Embryonic facial prominence (tissue), 1 donor: ENCODE data around the gene TGDS.
A peak's percentile ranks its signal among the peaks of the same experiment; 100 is the strongest.
"Not testable (repeated sequence)": the region's sequence is repeated elsewhere in the genome, so short reads cannot be mapped to it uniquely, and the experiment has no call there.

ENCODE experiments used
- DNase-seq: peaks from one replicate; pipeline ENCODE4 v3.0.0-alpha.2; 2016; ENCODE audit errors: extremely low spot score

TGDS gene, protein sequence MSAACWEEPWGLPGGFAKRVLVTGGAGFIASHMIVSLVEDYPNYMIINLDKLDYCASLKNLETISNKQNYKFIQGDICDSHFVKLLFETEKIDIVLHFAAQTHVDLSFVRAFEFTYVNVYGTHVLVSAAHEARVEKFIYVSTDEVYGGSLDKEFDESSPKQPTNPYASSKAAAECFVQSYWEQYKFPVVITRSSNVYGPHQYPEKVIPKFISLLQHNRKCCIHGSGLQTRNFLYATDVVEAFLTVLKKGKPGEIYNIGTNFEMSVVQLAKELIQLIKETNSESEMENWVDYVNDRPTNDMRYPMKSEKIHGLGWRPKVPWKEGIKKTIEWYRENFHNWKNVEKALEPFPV

DNA sequence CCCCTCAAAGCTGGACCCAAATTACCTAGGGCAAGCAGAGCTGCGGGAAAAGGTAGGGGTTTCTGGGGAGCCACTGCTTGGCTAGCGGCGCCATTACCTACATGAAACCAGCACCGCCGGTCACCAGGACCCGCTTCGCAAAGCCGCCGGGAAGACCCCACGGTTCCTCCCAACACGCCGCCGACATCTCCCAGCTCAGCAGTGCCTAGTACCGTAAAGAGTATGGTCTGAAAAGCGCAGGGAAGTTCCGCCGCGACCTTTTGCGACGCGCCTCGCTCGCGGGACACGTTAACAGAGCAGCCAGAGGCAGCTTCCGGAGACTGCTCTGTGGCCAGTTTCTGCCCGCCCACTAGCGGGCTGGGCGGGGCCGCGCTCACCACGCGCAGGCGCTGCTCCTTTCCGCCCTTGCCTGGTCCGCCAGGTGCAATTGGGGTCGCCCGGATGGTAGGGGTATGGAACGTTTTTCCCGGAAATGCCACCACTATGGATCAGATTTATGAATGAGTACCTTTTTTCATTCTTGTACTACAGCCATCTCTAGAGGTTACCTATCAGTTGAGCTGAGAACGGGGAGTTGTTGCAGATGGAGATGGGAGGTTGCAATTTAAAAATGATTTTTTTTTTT, at the start of gene TGDS:
Gene TGDS, minus strand, starts transcription at position 203 of the 625 bp plus-strand sequence. Its CDS starts 16 bp downstream, at position 187.
- DNase-seq = peak; percentile 76

DNA sequence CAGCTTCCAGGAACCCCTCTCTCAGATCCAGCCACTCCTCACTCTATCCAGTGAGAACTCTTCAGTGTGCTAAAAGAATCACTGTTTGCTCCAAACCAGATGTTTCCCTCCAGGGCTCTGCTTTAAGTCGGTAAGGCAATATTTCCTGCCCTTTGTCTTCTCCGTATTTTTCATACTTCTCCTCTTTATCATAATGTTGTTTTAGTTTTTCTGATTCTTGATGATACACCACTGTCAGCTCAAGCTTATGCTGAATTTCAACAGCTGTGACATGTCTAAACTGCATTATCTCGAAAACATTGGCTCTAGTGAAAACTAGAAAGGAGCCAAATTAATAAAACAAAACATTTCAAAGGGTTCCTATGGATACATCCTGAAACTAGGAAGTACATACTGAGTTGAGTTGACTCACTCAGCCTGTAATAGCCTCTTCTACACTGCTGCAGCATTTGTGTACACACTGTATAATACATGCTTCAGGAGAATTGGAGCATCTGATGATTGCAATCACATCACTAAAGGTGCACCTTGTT, 45.5 kb upstream of the TGDS start:
- DNase-seq = peak; percentile 60

DNA sequence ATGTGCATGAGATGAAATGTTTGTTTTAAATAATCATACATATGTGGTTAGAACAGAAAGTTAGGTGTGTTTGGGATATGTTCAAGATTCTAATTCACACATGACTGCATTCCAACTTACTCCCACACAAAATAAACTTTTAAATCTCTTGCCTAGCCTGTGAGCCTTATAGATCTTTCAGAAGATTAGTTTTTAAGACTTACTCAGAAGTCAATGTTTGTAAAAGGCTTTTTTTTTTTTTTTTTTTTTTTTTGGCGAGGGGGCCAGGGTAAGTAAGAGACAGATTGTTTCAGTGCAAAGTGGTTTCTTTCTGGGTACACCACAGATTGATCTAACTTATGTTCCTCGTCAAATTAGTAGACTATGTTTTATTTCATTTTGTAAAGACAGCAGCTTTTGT, 44.8 kb upstream of the TGDS start:
- DNase-seq = no peak

DNA sequence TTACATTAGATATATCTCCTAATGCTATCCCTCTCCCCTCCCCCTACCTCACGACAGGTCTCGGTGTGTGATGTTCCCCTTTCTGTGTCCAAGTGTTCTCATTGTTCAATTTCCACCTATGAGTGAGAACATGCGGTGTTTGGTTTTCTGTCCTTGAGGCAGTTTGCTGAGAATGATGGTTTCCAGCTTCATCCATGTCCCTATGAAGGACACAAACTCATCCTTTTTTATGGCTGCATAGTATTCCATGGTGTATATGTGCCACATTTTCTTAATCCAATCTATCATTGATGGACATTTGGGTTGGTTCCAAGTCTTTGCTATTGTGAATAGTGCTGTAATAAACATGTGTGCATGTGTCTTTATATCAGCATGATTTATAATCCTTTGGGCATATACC, 41.7 kb upstream of the TGDS start:
- not testable (repeated sequence) for DNase-seq

DNA sequence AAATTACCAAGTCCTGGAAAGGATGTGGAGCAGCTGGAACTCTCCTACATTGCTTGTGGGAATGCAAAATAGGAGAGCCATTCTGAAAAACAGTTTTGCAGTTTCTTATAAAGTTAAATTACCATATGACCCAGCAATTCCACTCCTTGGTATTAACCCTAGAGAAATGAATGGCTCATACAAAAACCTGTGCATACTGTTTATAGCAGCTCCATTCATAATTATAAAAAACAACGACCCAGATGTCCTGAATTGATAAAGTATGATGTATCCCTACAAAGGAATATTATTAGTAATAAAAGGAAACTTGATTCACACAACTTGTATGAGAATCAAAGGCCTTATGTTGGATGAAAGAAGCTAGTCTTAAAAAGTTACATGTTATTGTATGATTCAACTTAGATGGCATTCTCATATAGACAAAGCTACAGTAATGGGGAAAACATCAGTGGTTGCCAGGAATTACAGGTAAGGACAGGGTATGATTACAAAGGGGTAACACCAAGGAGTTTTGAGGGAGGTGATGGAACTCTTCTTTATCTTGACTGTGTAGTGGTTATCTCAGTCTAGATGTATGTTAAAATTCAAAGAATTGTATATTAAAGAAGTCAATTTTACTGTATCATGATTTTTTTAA, 41.1 kb upstream of the TGDS start:
- DNase-seq = no peak

DNA sequence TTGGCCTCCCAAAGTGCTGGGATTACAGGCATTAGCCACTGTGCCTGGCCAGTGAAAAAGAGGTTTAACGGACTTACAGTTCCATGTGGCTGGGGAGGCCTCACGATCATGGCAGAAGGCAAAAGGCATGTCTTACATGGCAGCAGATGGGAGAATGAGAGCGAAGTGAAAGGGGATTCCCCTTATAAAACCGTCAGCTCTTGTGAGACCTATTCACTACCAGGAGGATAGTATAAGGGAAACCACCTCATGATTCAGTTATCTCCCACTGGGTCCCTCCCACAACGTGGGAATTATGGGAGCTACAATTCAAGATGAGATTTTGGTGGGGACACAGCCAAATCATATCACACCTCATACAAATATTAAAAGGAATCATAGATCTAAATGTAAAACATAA, 40.1 kb upstream of the TGDS start:
- DNase-seq = not testable (repeated sequence)

DNA sequence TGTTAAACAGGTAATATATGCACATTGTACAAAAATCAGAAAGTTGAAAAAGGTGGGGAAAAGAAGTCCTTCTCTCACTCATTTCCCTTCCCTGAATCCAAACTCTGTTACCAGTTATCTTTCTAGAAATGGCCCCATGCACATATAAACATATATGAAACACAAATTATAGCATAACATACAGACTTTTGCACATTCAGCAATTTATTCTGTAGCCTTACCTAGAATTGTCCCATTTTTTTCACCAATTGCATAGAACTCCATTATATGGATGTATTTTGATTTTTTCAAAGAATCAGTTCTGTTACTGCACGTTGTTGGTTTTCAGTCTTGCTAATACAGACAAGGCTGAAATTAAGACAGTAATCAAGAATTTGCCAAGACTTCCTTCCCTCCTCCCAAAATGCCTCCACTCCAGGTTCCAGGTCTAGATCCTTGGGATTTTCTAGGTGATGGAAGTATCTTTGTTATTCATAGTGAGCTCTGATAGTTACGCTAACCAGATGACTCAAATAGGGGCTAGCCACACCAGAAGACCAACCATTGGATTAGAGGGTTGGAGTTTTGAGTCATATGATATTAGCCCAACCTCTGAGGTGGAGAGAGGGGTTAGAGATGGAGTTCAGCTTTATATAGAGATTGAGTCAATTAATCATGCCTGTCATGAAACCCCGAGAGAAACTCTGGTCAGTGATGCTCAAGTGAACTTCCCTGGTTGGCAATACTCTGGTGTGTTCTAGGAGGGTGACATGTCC, 36.5 kb upstream of the TGDS start:
- no peak for DNase-seq

DNA sequence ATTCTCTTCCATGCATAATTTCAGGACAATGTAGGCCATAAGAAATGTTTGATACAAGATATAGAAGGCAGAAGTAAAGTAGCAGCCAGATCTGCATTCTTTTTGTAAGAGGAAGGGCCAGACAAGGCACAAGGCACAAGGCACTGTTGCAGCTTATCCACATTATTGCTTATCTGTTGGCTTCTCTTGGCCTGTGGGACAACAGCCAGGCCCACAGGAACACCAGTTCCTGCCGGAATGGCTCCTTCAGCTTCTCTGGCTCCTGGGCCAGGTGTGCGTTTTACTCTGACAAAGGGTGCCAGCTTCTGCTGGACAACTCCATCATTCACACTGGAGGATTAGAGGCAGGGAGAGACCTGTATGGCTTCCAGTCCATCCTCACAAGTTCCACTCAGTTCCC, 34.9 kb upstream of the TGDS start:
- DNase-seq = no peak

DNA sequence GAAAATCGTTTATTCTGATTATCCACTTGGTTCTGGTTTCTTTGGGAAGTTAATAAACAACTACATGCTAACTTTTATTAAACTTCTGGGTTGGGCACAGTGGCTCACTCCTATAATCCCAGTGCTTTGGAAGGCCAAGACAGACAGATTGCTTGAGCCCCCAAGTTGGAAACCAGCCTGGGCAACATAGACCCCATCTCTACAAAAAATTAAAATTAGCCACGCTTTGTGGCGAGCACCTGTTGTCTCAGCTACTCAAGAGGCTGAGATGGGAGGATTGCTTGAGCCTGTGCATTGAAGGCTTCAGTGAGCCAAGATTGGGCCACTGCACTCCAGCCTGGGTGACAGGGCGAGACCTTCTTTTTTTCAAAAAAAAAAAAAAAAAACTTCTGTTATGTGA, 27.4 kb upstream of the TGDS start:
- DNase-seq = no peak

DNA sequence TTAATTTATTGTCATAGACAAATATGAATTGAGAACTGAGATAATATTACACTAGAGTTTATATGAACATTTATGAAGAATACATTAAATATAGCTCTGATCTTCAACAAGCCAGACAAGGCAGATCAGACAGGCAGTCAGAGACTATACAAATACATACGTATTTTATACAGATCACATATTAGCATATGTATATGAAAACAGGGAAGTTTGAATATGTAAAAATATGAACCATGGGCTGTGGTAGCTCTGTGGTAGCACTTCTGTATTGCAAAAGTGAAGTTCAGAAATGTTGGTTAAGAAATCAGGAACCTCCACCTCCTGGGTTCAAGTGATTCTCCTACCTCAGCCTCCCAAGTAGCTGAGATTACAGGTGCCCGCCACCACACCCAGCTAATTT, 26.4 kb upstream of the TGDS start:
- no peak for DNase-seq

DNA sequence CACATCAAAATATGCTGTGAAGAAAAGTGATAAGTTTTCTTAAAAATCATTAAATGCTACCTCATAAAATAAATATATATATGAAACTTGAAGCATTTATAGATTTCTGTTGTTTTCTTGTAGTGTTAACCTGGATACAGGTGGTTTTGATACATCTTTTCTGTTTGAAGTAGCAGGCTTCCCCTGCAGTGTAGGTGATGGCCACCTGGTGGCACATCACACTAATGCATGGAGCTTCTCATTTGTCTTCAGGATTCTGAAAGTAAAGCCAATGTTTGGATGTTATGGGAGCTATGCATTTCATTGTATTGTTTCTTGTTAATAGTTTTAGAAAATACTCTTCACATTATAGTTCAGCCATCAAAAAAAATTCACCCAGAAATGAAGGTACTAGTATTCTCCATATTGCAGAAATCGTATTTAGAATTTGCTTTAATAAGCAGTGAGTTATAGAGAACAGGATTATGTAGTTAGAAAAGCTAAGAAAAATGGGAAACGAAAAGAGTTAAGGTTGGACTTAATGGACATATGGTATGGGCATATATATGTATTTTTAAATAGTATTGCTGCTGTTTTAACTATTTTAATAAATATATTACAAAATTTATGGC, 24.4 kb upstream of the TGDS start:
- DNase-seq = no peak

DNA sequence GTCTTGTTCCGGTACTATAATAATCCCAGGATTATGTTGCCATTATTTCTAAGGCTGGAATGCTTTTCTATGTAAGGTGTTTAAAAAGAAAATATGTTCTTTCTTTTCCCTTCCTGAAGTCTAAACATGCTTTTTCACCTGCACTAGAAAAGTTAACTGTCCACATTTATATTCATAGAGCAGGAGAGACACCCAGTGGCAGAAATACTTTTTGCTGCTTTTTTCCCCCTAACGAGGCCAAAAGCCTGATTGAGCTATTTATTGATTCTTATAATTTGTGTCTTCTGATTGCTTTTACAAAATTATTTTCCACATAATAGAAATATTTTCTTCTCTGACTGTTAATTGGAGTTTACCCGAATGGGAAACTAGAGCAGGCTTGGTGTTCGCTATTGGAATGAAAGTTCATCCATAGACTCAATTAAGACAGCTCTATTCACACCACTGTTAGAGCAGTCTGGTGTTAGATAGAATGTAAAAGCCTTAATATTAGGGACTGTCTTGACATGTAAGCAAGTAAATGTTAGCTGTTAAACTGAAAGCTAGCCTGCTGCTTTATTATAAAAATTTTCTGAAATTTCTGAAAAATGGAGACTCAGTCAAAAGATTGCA, 21.5 kb upstream of the TGDS start:
- no peak for DNase-seq

DNA sequence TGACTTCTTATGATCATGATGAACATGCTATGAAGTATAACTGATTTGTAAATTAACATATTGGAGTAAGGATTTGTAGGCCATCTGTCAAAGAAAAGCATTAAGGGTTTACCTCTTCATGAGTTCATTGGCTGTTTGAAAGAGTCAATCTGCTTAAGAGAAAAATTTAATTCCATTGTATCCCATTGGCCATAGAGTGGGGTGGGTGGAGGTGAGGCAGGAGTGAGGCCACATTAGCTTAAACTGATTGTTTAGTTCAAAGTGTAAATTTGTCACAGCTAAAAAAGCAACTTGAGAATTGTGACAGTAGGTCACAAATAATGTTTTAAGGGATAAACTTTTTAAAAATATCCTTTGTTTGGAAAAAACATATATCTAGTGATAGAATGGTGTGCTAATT, 17.1 kb upstream of the TGDS start:
- DNase-seq = no peak

DNA sequence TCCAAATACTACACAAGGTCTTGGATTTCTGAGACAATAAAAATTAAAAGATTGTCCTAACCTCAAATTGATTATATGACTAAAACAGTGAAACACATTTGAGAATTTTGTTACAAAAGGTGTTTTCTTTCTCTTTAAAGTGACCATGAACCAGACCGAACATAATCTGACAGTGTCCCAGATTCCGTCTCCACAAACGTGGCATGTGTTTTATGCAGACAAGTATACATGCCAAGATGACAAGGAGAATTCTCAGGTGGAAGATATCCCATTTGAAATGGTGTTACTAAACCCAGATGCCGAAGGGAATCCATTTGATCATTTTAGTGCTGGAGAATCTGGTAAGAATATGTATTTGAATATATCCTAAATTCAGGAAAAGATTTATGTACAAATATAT, 16.1 kb upstream of the TGDS start:
- no peak for DNase-seq

DNA sequence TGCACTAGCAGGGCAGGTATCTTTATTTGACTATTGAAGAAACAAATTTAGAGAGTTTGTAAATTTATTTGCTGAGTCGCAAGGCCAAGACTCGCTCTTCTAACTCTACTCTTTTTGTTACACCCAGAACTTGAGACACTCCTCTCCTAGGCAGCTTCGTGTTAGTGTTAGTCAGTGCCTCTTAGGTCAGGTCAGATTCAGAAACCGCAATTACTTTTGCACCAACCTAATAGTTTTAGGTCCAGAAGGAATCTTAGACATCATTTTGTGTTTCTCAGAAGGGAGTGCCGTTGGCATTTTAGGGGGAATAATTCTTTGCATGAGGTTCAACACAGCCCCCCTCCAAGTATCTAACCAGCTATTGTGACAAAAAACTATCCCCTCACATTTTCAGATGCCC, 14.5 kb upstream of the TGDS start:
- no peak for DNase-seq

DNA sequence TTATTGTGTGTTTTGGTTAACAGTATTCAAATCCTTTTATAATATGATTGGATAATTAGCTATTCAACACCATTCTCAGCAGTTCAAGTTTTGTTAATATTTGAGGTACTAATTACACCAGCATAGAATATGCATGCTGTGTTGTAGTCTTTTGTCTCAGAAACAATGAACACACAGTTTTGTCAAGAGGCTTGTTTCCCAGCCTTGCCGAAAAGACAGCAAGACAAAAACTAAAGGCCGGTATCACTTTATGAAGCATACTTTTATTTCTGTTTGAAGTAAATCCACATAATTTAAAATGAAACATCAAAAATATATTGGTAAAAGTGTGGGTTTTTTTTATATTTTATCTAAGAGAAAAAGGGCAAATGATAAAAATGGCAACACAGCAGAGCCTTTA, 13.2 kb upstream of the TGDS start:
- no peak for DNase-seq

DNA sequence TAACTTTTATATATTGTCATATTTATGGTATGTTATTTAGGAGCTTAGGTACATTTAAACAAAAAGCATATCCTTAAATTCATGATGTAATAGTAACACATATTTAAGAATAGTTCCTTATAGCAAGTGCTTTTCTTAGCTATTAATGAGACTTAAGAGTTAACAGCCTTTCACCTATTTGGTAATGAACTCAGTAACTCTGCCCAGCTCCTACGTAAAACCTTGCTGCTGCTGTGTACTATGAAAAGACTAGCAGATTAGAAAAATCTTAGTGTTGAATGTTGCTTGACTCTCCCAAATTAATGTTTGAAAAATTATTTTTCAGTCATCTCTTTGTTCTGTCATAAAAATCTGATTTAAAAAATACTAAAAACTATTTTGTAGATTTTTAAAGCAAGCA, 12.6 kb upstream of the TGDS start:
- no peak for DNase-seq

DNA sequence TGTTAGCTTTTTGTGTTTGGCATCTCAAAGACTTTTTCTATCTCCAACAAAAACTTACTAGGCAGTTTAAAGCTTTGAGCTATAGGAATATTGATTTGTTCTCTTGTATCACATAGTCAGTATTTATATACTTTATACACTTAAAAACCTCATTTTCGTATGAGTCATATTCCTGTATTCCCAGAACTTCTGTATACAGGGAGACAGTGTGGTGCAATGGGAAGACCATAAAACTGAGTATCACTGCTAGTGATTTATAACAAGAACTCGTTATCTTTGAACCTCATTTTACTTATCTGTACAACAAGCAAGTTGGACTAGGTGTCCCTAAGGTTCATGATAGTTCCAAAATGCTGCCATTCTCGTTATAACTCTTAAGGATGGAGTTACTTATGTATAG, 12.0 kb upstream of the TGDS start:
- no peak for DNase-seq

DNA sequence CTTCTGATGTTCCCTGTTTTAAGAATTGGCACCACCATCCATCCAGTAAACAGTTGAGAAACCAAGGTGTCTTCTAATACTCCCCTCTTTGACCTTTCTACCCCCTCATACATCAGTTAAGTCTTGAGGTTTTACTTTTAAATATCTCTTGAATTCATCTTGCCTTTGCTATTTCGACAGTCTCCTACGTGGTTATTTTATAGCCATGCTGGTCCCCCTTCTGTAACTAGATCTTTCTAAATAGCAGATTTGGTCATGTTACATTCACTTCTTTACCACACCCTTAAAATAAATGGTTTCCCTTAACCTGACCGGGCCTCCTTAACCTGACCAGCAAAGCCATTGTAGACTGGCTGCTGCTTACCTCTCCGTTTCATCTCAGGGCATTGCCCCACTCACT, 11.1 kb upstream of the TGDS start:
- DNase-seq = no peak

DNA sequence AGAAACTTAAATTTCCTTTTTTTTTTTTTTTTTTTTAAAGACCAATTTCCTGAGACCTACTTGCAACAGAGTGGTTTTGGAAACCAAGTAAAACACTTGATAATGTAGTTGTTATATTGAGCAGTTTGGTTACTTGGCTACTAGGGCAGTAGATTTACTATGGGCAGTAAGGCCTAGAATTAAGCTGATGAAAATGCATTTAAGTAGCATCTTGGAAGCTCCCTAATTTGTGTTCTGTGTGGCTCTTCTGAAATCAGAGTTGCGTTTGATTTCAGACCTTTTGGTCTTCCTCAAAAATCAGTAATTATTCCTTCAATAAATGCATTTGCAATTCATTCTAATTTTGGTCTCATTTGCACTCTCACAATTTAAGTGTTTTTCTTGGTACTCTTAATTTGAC, 6.5 kb upstream of the TGDS start:
- DNase-seq = no peak
